GM18505 (cell line): ENCODE data around the gene MEIOSIN.

Source experiments
- ATAC-seq: cut with Tn5 transposase; IDR thresholded peaks from one replicate; pipeline ENCODE4 v1.9.1; 2021; ENCODE audit not compliant: unreplicated experiment
- POLR2A ChIP-seq: IDR thresholded peaks from 4 replicates; pipeline ENCODE4 v1.6.1; 2011; ENCODE audit warnings: borderline replicate concordance; ENCODE audit not compliant: insufficient read depth, insufficient read length; ENCODE audit errors: extremely low read depth

MEIOSIN gene

DNA sequence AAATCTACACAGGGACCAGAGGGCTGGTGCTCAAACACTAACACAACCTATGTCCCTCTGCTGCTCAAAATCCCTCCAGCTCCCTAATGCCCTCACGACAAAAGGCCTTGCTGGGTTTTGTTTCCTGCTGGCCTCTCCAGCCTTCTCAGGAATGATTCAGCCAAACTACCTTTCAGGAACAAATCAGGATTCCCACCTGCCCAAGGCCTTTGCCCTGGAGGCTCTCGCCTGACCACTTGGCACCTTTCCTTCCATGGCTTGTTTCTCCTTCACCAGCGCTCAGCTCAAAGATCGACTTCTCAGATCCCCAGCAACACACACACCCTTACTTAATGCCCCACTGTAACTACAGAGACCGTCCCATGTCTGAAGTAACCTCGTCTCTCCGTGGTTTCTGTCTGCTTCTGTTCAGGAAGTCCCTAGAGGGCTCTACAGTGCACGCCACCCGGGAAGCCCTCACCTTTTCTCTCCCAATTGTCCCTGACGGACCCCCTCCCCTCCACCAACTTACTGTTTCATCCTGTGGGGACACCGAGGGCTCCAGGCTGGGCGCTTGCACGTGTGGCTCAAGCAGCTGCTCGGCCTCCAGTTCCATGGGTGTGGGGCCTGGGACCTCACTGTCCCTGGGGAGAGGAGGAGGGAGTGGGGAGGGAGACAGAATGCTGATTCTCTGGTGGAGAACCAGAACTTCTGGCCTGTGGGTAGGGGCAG lies 39.0 kb downstream of the MEIOSIN start:
- ATAC-seq, result no peak
- no peak for TF ChIP-seq POLR2A

- ATAC-seq, result no peak
- TF ChIP-seq POLR2A, result no peak
Observed at GRCh38 chr19:45772912-45773311, 39.7 kb downstream of the MEIOSIN start.

- no peak for TF ChIP-seq POLR2A
- no peak for ATAC-seq
Observed at GRCh38 chr19:45773384-45773783, 40.1 kb downstream of the MEIOSIN start.

DNA sequence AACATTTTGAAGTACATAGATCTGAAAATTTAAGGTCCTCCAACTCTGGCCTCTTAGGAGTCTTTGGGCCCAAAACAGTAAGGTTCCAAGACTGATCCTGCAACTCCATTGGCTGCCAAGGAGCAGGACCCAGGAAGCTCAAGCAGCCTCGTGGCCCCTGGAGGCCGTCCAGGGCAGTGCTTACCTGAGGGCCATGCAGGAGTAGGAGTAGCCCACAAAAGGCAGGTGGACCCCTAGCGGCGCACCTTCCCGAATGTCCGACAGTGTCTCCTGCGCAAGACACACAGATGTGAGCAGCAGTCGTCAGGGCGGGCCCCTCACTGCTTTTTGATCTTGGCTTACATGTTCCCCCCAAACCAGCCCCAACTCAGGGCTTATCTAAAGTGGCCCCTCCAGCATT lies 41.5 kb downstream of the MEIOSIN start:
- no peak for TF ChIP-seq POLR2A
- ATAC-seq, result no peak

GRCh38 chr19:45777395-45777961 lies 44.2 kb downstream of the MEIOSIN start:
- no peak for TF ChIP-seq POLR2A
- no peak for ATAC-seq

DNA sequence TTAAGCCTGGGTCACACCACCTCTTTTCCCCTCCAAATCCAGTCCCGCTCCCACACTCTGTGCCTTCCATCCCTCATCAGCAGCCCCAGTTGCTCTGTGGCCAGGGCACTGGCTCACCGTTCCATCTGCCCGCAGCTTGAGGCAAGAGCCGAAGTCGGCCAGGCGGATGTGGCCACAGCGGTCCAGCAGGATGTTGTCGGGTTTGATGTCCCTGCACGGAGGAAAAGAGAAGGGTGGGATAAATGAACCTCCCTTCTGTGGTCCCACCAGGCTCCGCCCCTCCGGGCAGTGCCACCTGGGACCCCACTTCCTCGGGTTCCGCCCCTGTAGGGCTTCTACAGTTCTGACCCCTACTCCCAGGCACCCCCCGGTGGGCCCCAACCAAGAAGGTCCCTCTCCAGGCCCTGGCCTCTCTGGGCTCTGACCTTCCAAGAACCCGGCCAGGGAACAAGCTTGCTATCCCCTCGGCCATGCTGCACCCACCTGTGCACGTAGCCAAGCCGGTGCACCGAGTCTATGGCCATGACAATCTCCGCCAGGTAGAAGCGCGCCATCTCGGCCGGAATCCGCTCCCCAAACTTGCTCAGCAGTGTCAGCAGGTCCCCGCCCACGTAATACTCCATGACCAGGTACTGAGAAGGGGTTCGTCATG lies 44.9 kb downstream of the MEIOSIN start:
- no peak for ATAC-seq
- TF ChIP-seq POLR2A, result no peak

GRCh38 chr19:45779231-45780145 lies 46.2 kb downstream of the MEIOSIN start:
- TF ChIP-seq POLR2A, result no peak
- ATAC-seq, result peak; percentile 62

DNA sequence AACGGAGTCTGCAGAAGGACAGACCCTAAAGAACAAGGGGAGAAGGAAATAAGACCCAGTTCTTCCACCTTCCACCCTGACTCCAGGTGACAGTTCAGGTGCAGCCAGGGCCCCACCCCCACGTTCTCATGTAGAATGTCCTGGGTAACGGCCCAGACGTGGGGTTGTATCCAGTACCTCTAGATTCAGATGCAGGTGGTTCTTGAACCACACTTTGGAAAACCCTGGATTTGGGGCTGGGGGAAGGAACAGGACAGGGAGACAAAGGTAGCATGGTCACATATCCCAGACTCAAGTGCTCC lies 46.9 kb downstream of the MEIOSIN start:
- TF ChIP-seq POLR2A, result no peak
- ATAC-seq, result no peak

GRCh38 chr19:45780448-45781213 lies 47.4 kb downstream of the MEIOSIN start:
- ATAC-seq, result no peak
- no peak for TF ChIP-seq POLR2A

GRCh38 chr19:45781214-45782161 lies 48.2 kb downstream of the MEIOSIN start:
- no peak for ATAC-seq

DNA sequence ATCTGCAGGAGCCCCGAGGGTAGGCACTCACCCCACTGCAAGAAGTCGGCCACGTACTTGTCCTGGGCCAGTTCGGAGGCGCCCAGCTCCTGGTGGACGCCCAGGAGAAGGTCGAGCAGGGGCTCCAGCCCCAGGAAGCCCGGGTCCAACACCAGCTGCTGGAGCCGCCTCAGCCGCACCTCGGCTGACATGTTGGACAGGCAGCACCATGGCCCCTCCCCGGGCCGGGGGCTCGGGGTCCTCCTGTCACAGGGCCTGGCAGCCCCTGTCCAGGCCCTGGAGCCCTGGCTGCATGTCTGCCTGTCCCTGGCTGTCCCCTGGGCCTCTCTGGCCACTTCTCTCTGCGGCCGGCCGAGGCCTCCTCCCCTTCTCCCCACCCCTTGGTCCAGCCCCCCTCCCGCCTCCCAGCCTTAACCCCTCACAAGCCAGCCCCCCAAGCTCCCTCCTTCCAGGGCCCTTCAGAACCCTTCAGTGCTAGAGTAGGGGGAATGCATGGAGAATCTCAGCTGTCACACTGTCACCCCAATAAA lies 49.0 kb downstream of the MEIOSIN start, which contains the start of gene DMPK:
TSS of gene DMPK (minus strand) at position 329 of the 530 bp plus-strand sequence. CDS start at position 191, 138 bp downstream.
- no peak for ATAC-seq
- TF ChIP-seq POLR2A, result no peak

More at GRCh38 chr19:45781214-45782161, 48.2 kb downstream of the MEIOSIN start:
- no peak for TF ChIP-seq POLR2A
